OCI-LY7 (cell line): ENCODE data around the gene EYS. TPM values are rescaled to one million over a fixed set of nuclear protein-coding genes. Genes with fewer than 3 reads are reported as not detected.

Experiments
- BruUV-seq: library from RNA; stranded (reverse); fragments of 400-500 nt; replicated peaks from 2 replicates; lab custom pipeline; 2021; lab: Mats Ljungman, UMichigan
- CTCF ChIA-PET: fragments of 300-600 bp; sonication (Branson Sonifier 250); formaldehyde crosslinking; loops from one replicate; lab custom pipeline; 2022; ENCODE audit warnings: antibody characterized with exemption; ENCODE audit not compliant: unreplicated experiment; lab: Charles Lee
- POLR2A ChIA-PET: fragments of 300-600 bp; sonication (Branson Sonifier 250); formaldehyde crosslinking; loops from one replicate; lab custom pipeline; 2022; ENCODE audit warnings: antibody characterized with exemption; lab: Charles Lee
- DNase-seq: peaks from one replicate; pipeline ENCODE4 v3.0.0-alpha.2; 2015; ENCODE audit warnings: low spot score
- H2AFZ ChIP-seq: fragments of 200-600 bp; sonication (generic), shearing (Covaris generic); 2 replicates; pipeline ENCODE4 v1.6.1; 2014; ENCODE audit warnings: mild to moderate bottlenecking, antibody characterized with exemption, low read length, moderate library complexity
- H3K27ac ChIP-seq: fragments of 200-600 bp; sonication (generic); 2 replicates; pipeline ENCODE4 v1.5.1; 2014; ENCODE audit warnings: mixed run types, low read depth, mild to moderate bottlenecking, moderate library complexity, low read length, inconsistent platforms; ENCODE audit not compliant: poor library complexity, severe bottlenecking
- H3K36me3 ChIP-seq: fragments of 200-600 bp; sonication (generic); 2 replicates; pipeline ENCODE4 v1.6.1; 2014; ENCODE audit warnings: mild to moderate bottlenecking, antibody characterized with exemption, low read length, moderate library complexity, mixed read lengths; ENCODE audit not compliant: insufficient read depth
- H3K4me1 ChIP-seq: fragments of 200-600 bp; sonication (generic); 2 replicates; pipeline ENCODE4 v1.5.1; 2014; ENCODE audit warnings: mild to moderate bottlenecking, low read length; ENCODE audit not compliant: insufficient read depth, poor library complexity, severe bottlenecking
- H3K4me2 ChIP-seq: fragments of 200-600 bp; sonication (generic); 2 replicates; pipeline ENCODE4 v1.6.1; 2014; ENCODE audit warnings: mild to moderate bottlenecking, low read length
- H3K4me3 ChIP-seq: fragments of 200-600 bp; sonication (generic); 2 replicates; pipeline ENCODE4 v1.5.1; 2014; ENCODE audit warnings: mild to moderate bottlenecking, low read depth, low read length; ENCODE audit not compliant: poor library complexity, severe bottlenecking
- H3K79me2 ChIP-seq: fragments of 200-600 bp; sonication (generic); 2 replicates; pipeline ENCODE4 v1.6.1; 2016; ENCODE audit warnings: low read depth, mild to moderate bottlenecking, low read length, moderate library complexity, mixed read lengths; ENCODE audit not compliant: insufficient read depth
- H3K9me2 ChIP-seq: fragments of 200-600 bp; sonication (generic); 2 replicates; pipeline ENCODE4 v1.6.1; 2016; ENCODE audit warnings: mild to moderate bottlenecking, low read length, mixed read lengths; ENCODE audit not compliant: insufficient read depth
- H3K9me3 ChIP-seq: fragments of 200-600 bp; sonication (generic); 2 replicates; pipeline ENCODE4 v1.6.1; 2014; ENCODE audit warnings: mild to moderate bottlenecking, mixed run types, low read length, mixed read lengths
- H4K20me1 ChIP-seq: fragments of 200-600 bp; sonication (generic); 2 replicates; pipeline ENCODE4 v1.6.1; 2014; ENCODE audit warnings: mild to moderate bottlenecking, antibody characterized with exemption, low read length, moderate library complexity, mixed read lengths; ENCODE audit not compliant: insufficient read depth
- CTCF ChIP-seq: fragments of 200-600 bp; sonication (generic); conservative IDR thresholded peaks from 2 replicates; pipeline ENCODE4 v1.5.1; 2014; ENCODE audit warnings: mild to moderate bottlenecking, antibody characterized with exemption, low read length, moderate library complexity, mixed read lengths
- EZH2phosphoT487 ChIP-seq: fragments of 200-600 bp; sonication (generic); IDR thresholded peaks from 2 replicates; pipeline ENCODE4 v1.6.1; 2018; ENCODE audit warnings: low read depth, borderline replicate concordance, mild to moderate bottlenecking, mixed run types, antibody characterized with exemption, low read length, moderate library complexity, mixed read lengths
- intact Hi-C: fragments of 100-400 bp; cut with micrococcal nuclease; formaldehyde crosslinking; loops from one replicate; pipeline ENCODE4 v1.10.0; 2022; ENCODE audit not compliant: unreplicated experiment
- total RNA-seq, 2 experiments: library from RNA; depleted of rRNA in 1 of 2; stranded (reverse); fragments of >200 nt in 1 of 2; shearing (Covaris generic) in 1 of 2; gene quantifications; 2 replicates each; pipeline ENCODE4 v1.2.3, GENCODE V29; 2014 to 2022

The EYS gene
- total RNA-seq, 2 experiments from 2014 or later = not detected

DNA sequence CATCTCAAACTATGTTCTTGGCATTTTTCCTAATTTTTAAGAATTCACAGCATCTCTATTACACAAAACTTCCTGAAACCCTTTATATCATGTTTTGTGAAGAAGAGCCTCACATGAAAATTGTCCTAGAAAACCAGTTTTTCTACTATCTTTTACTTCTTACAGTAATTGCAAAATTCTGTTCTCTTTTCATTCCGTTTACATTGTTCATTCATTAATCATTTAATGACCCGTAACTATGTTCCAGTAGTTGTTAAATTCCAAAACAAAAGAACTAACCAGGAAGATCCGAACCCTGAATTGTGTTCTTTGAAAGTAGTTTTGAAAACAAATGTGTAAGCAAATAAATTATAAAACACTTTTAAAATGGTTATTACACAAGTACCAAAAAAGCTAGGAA lies 597.0 kb downstream of the EYS start:
- Histone ChIP-seq H4K20me1 (no peaks in the 10 kb centered on the region), H3K79me2 (no peaks in the 10 kb centered on the region), H3K36me3 (no peaks in the 10 kb centered on the region), H3K27ac (no peak overlapping the region), H3K9me3 (no peaks in the 10 kb centered on the region), H3K4me3 (no peak overlapping the region), H3K9me2 (no peaks in the 10 kb centered on the region), H2AFZ (no peak overlapping the region), H3K4me2 (no peak overlapping the region), H3K4me1 (no peaks in the 10 kb centered on the region)
- ChIA-PET CTCF (no interaction called here), POLR2A (no interaction called here)
- TF ChIP-seq CTCF (no peak), EZH2phosphoT487 (no peak)
- no peak for DNase-seq
- intact Hi-C loops = no loop called here
- BruUV-seq = no TSS peak

- Histone ChIP-seq H3K4me2 (no peak overlapping the region), H3K36me3 (no peaks in the 10 kb centered on the region), H3K79me2 (no peaks in the 10 kb centered on the region), H3K27ac (no peak overlapping the region), H3K9me3 (no peaks in the 10 kb centered on the region), H3K4me1 (no peaks in the 10 kb centered on the region), H3K9me2 (no peaks in the 10 kb centered on the region), H2AFZ (no peak overlapping the region), H4K20me1 (no peaks in the 10 kb centered on the region), H3K4me3 (no peak overlapping the region)
- ChIA-PET CTCF (no interaction called here), POLR2A (no interaction called here)
- TF ChIP-seq EZH2phosphoT487 = no peak
- BruUV-seq = no TSS peak
- no peak for DNase-seq
- intact Hi-C loops = no loop called here
Observed at GRCh38 chr6:65098349-65098748, 608.7 kb downstream of the EYS start.

GRCh38 chr6:65091561-65091960 lies 615.5 kb downstream of the EYS start:
- CTCF ChIA-PET = no interaction called here
- H3K4me1 ChIP-seq = no peaks in the 10 kb centered on the region
- intact Hi-C loops = no loop called here
- BruUV-seq = no TSS peak
- DNase-seq = no peak
- no peaks in the 10 kb centered on the region for H4K20me1 ChIP-seq
- POLR2A ChIA-PET = interaction anchor here (0.6 to 1.1 kb wide), 4 partner anchors 14 to 961 kb away, joined by 3 to 4 read pairs (median 3); no protein-coding TSS in a partner anchor
- H3K36me3 ChIP-seq = no peaks in the 10 kb centered on the region
- H3K79me2 ChIP-seq = no peaks in the 10 kb centered on the region
- H3K27ac ChIP-seq = no peak overlapping the region
- H3K4me3 ChIP-seq = no peak overlapping the region
- TF ChIP-seq CTCF = no peak
- no peak for TF ChIP-seq EZH2phosphoT487
- no peaks in the 10 kb centered on the region for H3K9me3 ChIP-seq
- no peaks in the 10 kb centered on the region for H3K9me2 ChIP-seq
- H2AFZ ChIP-seq = no peak overlapping the region
- no peak overlapping the region for H3K4me2 ChIP-seq
